ENCODE measurements around the gene AVEN.

GRCh38 chr15:33831646-33832045 lies 207.4 kb downstream of the AVEN start:
- TF ChIP-seq CTCF (IDR thresholded peaks at IDR 0.05) (no peak), POLR2A (IDR thresholded peaks at IDR 0.05) (no peak)
